ENCODE data around the gene PADI2. TPM values are rescaled to one million over a fixed set of nuclear protein-coding genes. Genes with fewer than 3 reads are reported as not detected.

Gene PADI2
- total RNA-seq, 1 experiment from 2014 or later = 3.0 TPM

DNA sequence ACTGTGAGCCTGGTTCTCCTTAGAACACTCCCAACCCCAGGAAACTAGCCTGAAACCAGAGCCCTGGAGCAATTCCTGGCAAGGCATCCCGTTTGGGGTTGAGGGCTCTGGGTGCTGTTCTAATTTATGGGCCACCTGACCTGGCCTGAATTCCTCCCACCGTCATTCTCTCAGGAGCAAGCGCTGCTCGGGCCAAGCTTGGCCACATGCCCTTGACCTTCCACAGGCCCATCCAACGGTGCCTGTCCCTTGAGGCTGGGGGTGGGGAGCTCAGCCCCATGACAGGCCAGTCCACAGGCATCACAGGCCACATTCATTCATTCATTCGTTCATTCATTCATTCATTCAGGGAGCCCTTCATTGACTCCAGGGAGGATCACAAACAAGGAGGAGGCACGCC lies 5.3 kb downstream of the PADI2 start:
- Mint-ChIP-seq H3K27ac (no peak overlapping the region), H3K9me3 (no peaks in the 10 kb centered on the region)
- no CpG with 5 or more reads among the region's 7 CpGs for WGBS (ENCODE audit: extremely low coverage, insufficient read length, low lambda C conversion rate)

More for the DNA sequence above, 5.3 kb downstream of the PADI2 start:
- Histone ChIP-seq H2BK5ac (ENCODE audit: insufficient read length, low read length) (no peak overlapping the region), H2BK12ac (ENCODE audit: insufficient read length, low read depth, low read length) (no peak overlapping the region), H2AFZ (ENCODE audit: low read length) (no peak overlapping the region), H3K14ac (ENCODE audit: insufficient read depth, low read length) (no peak overlapping the region), H3K4me1 (ENCODE audit: insufficient read depth, low read length) (no peaks in the 10 kb centered on the region), H3K79me1 (ENCODE audit: insufficient read depth, low read depth, low read length, poor library complexity, severe bottlenecking) (no peaks in the 10 kb centered on the region), H2BK20ac (ENCODE audit: low read depth, low read length, poor library complexity, severe bottlenecking) (no peak overlapping the region), H4K5ac (ENCODE audit: insufficient read length, low read depth, low read length) (no peak overlapping the region), H4K8ac (replicated peaks; ENCODE audit: insufficient read length, low read depth, low read length) (no peak overlapping the region), H3K27ac (ENCODE audit: insufficient read length, low read depth, low read length) (no peak overlapping the region), H3K4me2 (ENCODE audit: insufficient read depth, insufficient read length, low read length) (no peak overlapping the region), H3K18ac (ENCODE audit: insufficient read length, low read depth, low read length) (no peak overlapping the region), H4K20me1 (ENCODE audit: control insufficient read depth, insufficient read depth, insufficient read length) (no peaks in the 10 kb centered on the region), H3K23ac (ENCODE audit: insufficient read length, low read depth, low read length) (no peak overlapping the region), H3K9ac (ENCODE audit: extremely low read depth, insufficient read length, low read length) (no peak overlapping the region), H3K27me3 (ENCODE audit: insufficient read depth, low read length) (peaks cover 16% of the 10 kb centered on the region; the same call in 1 of the 2 replicates), H3K4ac (ENCODE audit: low read depth, low read length) (no peak overlapping the region), H3K9me3 (ENCODE audit: control insufficient read depth, low read depth, low read length) (no peaks in the 10 kb centered on the region), H2AK5ac (ENCODE audit: insufficient read length, low read length) (no peak overlapping the region), H3T11ph (ENCODE audit: low read length) (no peak overlapping the region), H2BK15ac (ENCODE audit: low read depth, low read length) (no peak overlapping the region), H2BK120ac (ENCODE audit: low read depth, low read length, poor library complexity, severe bottlenecking) (no peak overlapping the region), H4K91ac (ENCODE audit: insufficient read length, low read depth, low read length) (no peak overlapping the region), H3K56ac (ENCODE audit: insufficient read length, low read depth, low read length) (no peak overlapping the region), H3K23me2 (ENCODE audit: insufficient read length, low read depth, low read length, poor library complexity, severe bottlenecking) (peaks cover 5% of the 10 kb centered on the region), H3K79me2 (ENCODE audit: insufficient read depth, low read length) (no peaks in the 10 kb centered on the region)
- no peak for DNase-seq
- H3K4me3 Mint-ChIP-seq = no peak overlapping the region
- peaks cover 10 to 14% of the 10 kb centered on the region in 2 experiments for H3K4me1 Mint-ChIP-seq
- peaks cover 43% of the 10 kb centered on the region for H3K27me3 Mint-ChIP-seq (ENCODE audit: low read depth)
- no peaks in the 10 kb centered on the region for H3K36me3 Mint-ChIP-seq (ENCODE audit: insufficient read depth in 1 of 3, low read depth in 3 of 3)
- TF ChIP-seq, protein P1, sequence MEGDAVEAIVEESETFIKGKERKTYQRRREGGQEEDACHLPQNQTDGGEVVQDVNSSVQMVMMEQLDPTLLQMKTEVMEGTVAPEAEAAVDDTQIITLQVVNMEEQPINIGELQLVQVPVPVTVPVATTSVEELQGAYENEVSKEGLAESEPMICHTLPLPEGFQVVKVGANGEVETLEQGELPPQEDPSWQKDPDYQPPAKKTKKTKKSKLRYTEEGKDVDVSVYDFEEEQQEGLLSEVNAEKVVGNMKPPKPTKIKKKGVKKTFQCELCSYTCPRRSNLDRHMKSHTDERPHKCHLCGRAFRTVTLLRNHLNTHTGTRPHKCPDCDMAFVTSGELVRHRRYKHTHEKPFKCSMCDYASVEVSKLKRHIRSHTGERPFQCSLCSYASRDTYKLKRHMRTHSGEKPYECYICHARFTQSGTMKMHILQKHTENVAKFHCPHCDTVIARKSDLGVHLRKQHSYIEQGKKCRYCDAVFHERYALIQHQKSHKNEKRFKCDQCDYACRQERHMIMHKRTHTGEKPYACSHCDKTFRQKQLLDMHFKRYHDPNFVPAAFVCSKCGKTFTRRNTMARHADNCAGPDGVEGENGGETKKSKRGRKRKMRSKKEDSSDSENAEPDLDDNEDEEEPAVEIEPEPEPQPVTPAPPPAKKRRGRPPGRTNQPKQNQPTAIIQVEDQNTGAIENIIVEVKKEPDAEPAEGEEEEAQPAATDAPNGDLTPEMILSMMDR (conservative IDR thresholded peaks at IDR 0.05) = no peak
